Loucy (cell line): ENCODE measurements around the gene PGC.

Experiments
- EZH2phosphoT487 ChIP-seq: fragments of 200-600 bp; IDR thresholded peaks from 2 replicates; pipeline ENCODE4 v1.6.1; 2018; ENCODE audit warnings: antibody characterized with exemption, mild to moderate bottlenecking, moderate library complexity, borderline replicate concordance
- TF ChIP-seq, protein P1 (sequence below): fragments of 200-600 bp; sonication (generic); conservative IDR thresholded peaks from 2 replicates; pipeline ENCODE4 v1.5.1; 2014; ENCODE audit warnings: mild to moderate bottlenecking, antibody characterized with exemption, low read length

DNA sequence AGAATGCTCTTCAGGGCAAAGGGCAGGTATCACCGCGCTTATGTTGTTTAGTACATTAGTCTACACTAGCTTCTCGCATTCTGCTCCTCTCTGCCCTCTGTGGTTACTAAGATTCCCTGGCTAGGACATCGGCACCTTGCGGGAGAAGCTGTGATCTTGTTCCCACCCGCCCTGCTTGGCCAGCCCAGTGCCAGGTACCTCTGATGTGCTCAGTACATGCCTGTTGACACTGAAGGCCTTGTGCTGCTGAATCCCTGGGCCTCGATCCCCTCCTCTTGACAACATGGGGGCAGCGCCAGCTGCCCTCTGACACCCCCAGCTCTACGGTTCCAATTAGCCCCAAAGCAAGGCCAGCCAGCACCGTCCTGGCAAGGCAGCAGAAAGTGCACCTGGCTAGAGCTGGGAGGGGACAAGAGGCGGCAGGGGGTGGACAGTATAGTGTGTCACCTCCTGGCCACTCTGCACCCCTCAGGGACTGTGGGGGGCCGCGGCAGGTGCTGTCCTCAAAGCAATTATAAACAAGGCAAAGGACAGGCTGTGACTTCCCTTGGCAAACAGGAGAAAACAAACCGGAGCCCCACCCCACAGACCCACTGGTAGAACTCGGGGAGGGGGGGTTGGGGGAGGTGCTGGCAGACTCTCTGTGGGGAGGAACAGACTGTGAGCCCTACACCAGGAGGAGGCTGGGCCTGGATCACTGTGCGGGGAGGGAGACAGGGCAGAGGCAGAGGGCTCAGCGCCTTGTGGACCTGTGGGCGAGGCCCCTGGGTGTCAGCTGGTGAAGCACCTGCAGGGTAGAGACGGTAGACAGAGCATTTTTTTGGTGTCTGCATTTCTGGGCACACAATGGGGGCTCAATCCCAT, 18.9 kb downstream of the PGC start:
- TF ChIP-seq, protein P1, sequence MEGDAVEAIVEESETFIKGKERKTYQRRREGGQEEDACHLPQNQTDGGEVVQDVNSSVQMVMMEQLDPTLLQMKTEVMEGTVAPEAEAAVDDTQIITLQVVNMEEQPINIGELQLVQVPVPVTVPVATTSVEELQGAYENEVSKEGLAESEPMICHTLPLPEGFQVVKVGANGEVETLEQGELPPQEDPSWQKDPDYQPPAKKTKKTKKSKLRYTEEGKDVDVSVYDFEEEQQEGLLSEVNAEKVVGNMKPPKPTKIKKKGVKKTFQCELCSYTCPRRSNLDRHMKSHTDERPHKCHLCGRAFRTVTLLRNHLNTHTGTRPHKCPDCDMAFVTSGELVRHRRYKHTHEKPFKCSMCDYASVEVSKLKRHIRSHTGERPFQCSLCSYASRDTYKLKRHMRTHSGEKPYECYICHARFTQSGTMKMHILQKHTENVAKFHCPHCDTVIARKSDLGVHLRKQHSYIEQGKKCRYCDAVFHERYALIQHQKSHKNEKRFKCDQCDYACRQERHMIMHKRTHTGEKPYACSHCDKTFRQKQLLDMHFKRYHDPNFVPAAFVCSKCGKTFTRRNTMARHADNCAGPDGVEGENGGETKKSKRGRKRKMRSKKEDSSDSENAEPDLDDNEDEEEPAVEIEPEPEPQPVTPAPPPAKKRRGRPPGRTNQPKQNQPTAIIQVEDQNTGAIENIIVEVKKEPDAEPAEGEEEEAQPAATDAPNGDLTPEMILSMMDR, result no peak
- no peak for TF ChIP-seq EZH2phosphoT487
